H1 (cell line): Measurements from ENCODE around the gene CC2D1B. TPM values are rescaled to one million over a fixed set of nuclear protein-coding genes. Genes with fewer than 3 reads are reported as not detected.

Experiments
- BCL11A ChIP-seq, 2 experiments: IDR thresholded peaks; one replicate each; pipeline ENCODE4 v1.6.1; 2011; ENCODE audit warnings: low read depth in 2 of 2, low read length in 2 of 2, mild to moderate bottlenecking in 2 of 2
- CBX8 ChIP-seq: fragments of 300-800, 300-1000 bp; sonication (generic); IDR thresholded peaks from 2 replicates; pipeline ENCODE4 v1.7.1; 2016; ENCODE audit warnings: low read depth, low read length, borderline replicate concordance
- EP300 ChIP-seq, 2 experiments: IDR thresholded peaks; 1 replicate in 1 of 2; 2 replicates in 1 of 2; pipeline ENCODE4 v1.6.1; 2011 to 2012; ENCODE audit warnings: low read depth in 2 of 2, low read length in 2 of 2, mild to moderate bottlenecking in 2 of 2, borderline replicate concordance in 1 of 2, inconsistent platforms in 1 of 2, moderate library complexity in 1 of 2
- KDM4A ChIP-seq: IDR thresholded peaks from one replicate; pipeline ENCODE4 v1.7.1; 2012; ENCODE audit warnings: low read depth, mild to moderate bottlenecking, moderate library complexity, low read length, inconsistent platforms; ENCODE audit not compliant: severe bottlenecking
- POLR2A ChIP-seq, 2 experiments: IDR thresholded peaks; 1 replicate in 1 of 2; 2 replicates in 1 of 2; pipeline ENCODE4 v1.6.1; 2011; ENCODE audit warnings: low read depth in 2 of 2, low read length in 2 of 2, mild to moderate bottlenecking in 2 of 2; ENCODE audit errors: control extremely low read depth in 1 of 2
- RAD21 ChIP-seq, 2 experiments: IDR thresholded peaks in 1 of 2; conservative IDR thresholded peaks in 1 of 2; 2 replicates each; pipeline ENCODE4 v1.6.1; 2011; ENCODE audit warnings: low read depth in 2 of 2, low read length in 2 of 2, improper control_type of control experiment in 1 of 2, inconsistent platforms in 1 of 2, mild to moderate bottlenecking in 1 of 2, moderate library complexity in 1 of 2
- SIN3A ChIP-seq, 2 experiments: IDR thresholded peaks in 1 of 2; conservative IDR thresholded peaks in 1 of 2; 2 replicates each; pipeline ENCODE4 v1.6.1; 2011 to 2012; ENCODE audit warnings: low read length in 2 of 2, improper control_type of control experiment in 1 of 2, low read depth in 1 of 2, mild to moderate bottlenecking in 1 of 2
- TEAD4 ChIP-seq: IDR thresholded peaks from 2 replicates; pipeline ENCODE4 v1.6.1; 2012; ENCODE audit warnings: low read depth, low read length, inconsistent platforms, mixed read lengths
- polyA plus RNA-seq, 7 experiments: library from polyadenylated mRNA; depleted of rRNA in 3 of 7; stranded (reverse) in 5 of 7; unstranded in 2 of 7; fragments of >200 nt in 5 of 7; fragments of 200-250 nt in 2 of 7; gene quantifications; 1 replicate in 5 of 7; 2 replicates in 1 of 7; 4 replicates in 1 of 7; pipeline versions ENCODE4 v1.2.1 to v1.2.3, GENCODE V29; 2011 to 2013; ENCODE audit warnings: missing spikeins in 2 of 7, mixed read lengths in 2 of 7
- total RNA-seq: library from RNA; stranded (reverse); fragmentation: NEBNext Ultra II Directional; extraction: Animal tissue kit (Norgen Biotek cat#: 25700); gene quantifications from 2 replicates; pipeline ENCODE4 v1.2.1, GENCODE V29; 2021
- TF ChIP-seq, protein P1 (sequence below): fragments of 300-600 bp; sonication (generic); IDR thresholded peaks from 2 replicates; pipeline ENCODE4 v1.7.1; 2012; ENCODE audit warnings: low read length, moderate library complexity, mild to moderate bottlenecking, inconsistent platforms; ENCODE audit not compliant: insufficient replicate concordance

Gene CC2D1B
- total and polyA plus RNA-seq, 2 of the 8 experiments (the other 6 are each of a cell fraction or from before 2014, with no cell fraction given), result 7.4 to 13.1 TPM

DNA sequence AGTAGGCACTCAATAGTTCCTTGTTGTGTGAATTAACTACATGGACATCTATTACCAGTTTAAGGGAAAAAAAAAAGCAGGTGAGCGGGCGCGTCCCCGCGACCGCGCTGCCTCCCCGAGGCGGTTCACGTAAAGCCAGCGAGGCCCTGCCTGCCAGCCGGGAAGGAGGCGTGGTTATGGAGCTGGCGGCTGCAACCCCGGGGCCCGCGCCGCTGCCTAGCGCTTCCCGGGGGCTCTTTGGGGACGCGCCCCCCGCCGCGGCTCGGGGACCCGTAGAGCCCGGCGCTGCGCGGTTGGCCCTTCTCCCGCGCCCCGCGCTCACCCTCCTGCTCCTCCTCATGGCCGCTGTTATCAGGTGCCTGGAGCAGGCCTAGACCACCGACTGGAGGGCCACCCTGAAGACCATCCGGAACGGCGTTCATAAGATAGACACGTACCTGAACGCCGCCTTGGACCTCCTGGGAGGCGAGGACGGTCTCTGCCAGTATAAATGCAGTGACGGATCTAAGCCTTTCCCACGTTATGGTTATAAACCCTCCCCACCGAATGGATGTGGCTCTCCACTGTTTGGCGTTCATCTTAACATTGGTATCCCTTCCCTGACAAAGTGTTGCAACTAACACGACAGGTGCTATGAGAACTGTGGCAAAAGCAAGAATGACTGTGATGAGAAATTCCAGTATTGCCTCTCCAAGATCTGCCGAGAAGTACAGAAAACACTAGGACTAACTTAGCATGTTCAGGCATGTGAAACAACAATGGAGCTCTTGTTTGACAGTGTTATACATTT is 2.6 kb upstream of the CC2D1B start (continued):
- TF ChIP-seq, protein P1, sequence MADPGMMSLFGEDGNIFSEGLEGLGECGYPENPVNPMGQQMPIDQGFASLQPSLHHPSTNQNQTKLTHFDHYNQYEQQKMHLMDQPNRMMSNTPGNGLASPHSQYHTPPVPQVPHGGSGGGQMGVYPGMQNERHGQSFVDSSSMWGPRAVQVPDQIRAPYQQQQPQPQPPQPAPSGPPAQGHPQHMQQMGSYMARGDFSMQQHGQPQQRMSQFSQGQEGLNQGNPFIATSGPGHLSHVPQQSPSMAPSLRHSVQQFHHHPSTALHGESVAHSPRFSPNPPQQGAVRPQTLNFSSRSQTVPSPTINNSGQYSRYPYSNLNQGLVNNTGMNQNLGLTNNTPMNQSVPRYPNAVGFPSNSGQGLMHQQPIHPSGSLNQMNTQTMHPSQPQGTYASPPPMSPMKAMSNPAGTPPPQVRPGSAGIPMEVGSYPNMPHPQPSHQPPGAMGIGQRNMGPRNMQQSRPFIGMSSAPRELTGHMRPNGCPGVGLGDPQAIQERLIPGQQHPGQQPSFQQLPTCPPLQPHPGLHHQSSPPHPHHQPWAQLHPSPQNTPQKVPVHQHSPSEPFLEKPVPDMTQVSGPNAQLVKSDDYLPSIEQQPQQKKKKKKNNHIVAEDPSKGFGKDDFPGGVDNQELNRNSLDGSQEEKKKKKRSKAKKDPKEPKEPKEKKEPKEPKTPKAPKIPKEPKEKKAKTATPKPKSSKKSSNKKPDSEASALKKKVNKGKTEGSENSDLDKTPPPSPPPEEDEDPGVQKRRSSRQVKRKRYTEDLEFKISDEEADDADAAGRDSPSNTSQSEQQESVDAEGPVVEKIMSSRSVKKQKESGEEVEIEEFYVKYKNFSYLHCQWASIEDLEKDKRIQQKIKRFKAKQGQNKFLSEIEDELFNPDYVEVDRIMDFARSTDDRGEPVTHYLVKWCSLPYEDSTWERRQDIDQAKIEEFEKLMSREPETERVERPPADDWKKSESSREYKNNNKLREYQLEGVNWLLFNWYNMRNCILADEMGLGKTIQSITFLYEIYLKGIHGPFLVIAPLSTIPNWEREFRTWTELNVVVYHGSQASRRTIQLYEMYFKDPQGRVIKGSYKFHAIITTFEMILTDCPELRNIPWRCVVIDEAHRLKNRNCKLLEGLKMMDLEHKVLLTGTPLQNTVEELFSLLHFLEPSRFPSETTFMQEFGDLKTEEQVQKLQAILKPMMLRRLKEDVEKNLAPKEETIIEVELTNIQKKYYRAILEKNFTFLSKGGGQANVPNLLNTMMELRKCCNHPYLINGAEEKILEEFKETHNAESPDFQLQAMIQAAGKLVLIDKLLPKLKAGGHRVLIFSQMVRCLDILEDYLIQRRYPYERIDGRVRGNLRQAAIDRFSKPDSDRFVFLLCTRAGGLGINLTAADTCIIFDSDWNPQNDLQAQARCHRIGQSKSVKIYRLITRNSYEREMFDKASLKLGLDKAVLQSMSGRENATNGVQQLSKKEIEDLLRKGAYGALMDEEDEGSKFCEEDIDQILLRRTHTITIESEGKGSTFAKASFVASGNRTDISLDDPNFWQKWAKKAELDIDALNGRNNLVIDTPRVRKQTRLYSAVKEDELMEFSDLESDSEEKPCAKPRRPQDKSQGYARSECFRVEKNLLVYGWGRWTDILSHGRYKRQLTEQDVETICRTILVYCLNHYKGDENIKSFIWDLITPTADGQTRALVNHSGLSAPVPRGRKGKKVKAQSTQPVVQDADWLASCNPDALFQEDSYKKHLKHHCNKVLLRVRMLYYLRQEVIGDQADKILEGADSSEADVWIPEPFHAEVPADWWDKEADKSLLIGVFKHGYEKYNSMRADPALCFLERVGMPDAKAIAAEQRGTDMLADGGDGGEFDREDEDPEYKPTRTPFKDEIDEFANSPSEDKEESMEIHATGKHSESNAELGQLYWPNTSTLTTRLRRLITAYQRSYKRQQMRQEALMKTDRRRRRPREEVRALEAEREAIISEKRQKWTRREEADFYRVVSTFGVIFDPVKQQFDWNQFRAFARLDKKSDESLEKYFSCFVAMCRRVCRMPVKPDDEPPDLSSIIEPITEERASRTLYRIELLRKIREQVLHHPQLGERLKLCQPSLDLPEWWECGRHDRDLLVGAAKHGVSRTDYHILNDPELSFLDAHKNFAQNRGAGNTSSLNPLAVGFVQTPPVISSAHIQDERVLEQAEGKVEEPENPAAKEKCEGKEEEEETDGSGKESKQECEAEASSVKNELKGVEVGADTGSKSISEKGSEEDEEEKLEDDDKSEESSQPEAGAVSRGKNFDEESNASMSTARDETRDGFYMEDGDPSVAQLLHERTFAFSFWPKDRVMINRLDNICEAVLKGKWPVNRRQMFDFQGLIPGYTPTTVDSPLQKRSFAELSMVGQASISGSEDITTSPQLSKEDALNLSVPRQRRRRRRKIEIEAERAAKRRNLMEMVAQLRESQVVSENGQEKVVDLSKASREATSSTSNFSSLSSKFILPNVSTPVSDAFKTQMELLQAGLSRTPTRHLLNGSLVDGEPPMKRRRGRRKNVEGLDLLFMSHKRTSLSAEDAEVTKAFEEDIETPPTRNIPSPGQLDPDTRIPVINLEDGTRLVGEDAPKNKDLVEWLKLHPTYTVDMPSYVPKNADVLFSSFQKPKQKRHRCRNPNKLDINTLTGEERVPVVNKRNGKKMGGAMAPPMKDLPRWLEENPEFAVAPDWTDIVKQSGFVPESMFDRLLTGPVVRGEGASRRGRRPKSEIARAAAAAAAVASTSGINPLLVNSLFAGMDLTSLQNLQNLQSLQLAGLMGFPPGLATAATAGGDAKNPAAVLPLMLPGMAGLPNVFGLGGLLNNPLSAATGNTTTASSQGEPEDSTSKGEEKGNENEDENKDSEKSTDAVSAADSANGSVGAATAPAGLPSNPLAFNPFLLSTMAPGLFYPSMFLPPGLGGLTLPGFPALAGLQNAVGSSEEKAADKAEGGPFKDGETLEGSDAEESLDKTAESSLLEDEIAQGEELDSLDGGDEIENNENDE, result no peak
- TF ChIP-seq RAD21 (IDR thresholded peaks at IDR 0.05 in 1 of 2, conservative IDR thresholded peaks at IDR 0.05 in 1 of 2; ENCODE audit: low read depth in 2 of 2, low read length in 2 of 2), result peak; percentile 43 to 56; a peak in 3 of 4 replicates
- 0 out of 4 replicates have a peak, but pooled peaks of 1 of the 2 experiments have one; percentile 38 for TF ChIP-seq SIN3A (conservative IDR thresholded peaks at IDR 0.05 in 1 of 2, IDR thresholded peaks at IDR 0.05 in 1 of 2; ENCODE audit: low read depth in 1 of 2, low read length in 2 of 2)
- TF ChIP-seq CBX8, result no peak
- TF ChIP-seq BCL11A (IDR thresholded peaks at IDR 0.05; ENCODE audit: low read depth in 2 of 2, low read length in 2 of 2), result no peak
- peak; percentile 68 for TF ChIP-seq KDM4A
- TF ChIP-seq TEAD4, result no peak
- no peak for TF ChIP-seq EP300 (IDR thresholded peaks at IDR 0.05; ENCODE audit: borderline replicate concordance in 1 of 2, low read depth in 2 of 2, low read length in 2 of 2)
- TF ChIP-seq POLR2A (IDR thresholded peaks at IDR 0.05; ENCODE audit: control extremely low read depth in 1 of 2, low read depth in 2 of 2, low read length in 2 of 2), result peak in 1 of 2 experiments; percentile 45; a peak in 1 of 3 replicates
